GM18519 (cell line): ENCODE data around the gene FLAD1.

Experiments
- ATAC-seq: cut with Tn5 transposase; IDR thresholded peaks from one replicate; pipeline ENCODE4 v1.9.1; 2021; ENCODE audit warnings: mild to moderate bottlenecking, moderate library complexity; ENCODE audit not compliant: unreplicated experiment, low FRiP score

The FLAD1 gene

DNA sequence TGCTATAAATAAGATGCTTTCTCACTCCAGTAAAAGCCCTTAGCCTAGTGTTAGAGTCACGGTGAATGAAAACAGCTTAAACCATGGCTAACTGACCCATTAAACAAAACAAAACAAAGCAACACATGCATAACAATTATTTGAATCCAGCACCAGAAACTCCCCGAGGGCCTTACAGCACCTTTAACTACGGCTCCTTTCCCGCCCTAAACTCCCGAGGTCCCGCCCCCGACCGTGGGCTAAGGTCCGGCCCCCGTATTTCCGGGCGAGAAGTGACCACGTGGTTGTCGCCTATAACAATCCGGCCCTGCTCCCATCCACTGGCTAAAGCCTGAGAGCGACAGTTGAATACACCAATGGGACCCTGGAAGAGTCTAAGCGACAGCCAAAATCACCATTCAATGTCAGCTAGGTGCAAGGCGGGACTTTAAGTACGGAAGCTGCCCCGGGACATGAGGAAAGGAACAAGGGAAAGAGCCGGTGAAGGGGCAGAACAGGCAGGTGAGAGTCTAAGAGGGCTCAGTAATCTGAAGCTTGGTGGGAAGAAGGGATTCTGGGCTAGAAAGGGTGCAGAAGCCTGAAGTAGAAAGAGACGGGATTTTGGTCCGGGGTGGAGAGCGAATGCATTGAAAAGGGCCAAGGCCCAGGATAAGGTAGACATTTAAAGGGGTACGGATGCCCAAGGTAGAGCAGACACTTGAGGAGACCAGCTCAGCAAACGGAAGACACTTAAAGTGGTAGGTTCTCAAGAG is at the start of gene FLAD1:
FLAD1 (plus strand) TSS at position 448 of the 752 bp plus-strand sequence. CDS start 351 bp downstream, outside the sequence.
- peak; percentile 92 for ATAC-seq

- ATAC-seq = no peak
Observed at GRCh38 chr1:154934358-154934948, 48.7 kb upstream of the FLAD1 start.

- ATAC-seq = no peak
Observed at GRCh38 chr1:154935749-154936554, 47.2 kb upstream of the FLAD1 start.

- ATAC-seq = peak; percentile 47
Observed at GRCh38 chr1:154936555-154937084, 46.5 kb upstream of the FLAD1 start, which contains the start of gene PMVK. Gene PMVK (minus strand): TSS chr1:154936719. CDS start chr1:154936685, 34 bp downstream.

GRCh38 chr1:154937085-154937987 is 45.8 kb upstream of the FLAD1 start:
- ATAC-seq = peak; percentile 27

DNA sequence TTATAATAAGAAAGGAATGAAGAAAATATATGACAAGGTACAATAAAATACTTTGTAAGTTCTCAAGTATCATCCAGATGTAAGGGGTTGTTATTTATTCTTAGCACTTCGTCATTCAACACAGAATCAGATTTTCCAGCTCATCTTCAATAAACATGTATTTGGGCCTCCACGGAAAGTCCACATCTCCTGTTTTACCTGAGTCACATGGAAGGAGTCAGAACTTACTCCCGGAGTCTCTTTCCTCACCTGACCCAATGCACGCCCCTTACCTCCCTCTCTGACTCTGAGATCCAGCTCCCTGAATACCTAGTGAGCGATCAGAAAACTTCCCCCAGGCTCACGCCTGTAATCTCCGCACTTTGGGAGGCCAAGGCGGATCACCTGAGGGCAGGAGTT is 45.2 kb upstream of the FLAD1 start:
- ATAC-seq = no peak

DNA sequence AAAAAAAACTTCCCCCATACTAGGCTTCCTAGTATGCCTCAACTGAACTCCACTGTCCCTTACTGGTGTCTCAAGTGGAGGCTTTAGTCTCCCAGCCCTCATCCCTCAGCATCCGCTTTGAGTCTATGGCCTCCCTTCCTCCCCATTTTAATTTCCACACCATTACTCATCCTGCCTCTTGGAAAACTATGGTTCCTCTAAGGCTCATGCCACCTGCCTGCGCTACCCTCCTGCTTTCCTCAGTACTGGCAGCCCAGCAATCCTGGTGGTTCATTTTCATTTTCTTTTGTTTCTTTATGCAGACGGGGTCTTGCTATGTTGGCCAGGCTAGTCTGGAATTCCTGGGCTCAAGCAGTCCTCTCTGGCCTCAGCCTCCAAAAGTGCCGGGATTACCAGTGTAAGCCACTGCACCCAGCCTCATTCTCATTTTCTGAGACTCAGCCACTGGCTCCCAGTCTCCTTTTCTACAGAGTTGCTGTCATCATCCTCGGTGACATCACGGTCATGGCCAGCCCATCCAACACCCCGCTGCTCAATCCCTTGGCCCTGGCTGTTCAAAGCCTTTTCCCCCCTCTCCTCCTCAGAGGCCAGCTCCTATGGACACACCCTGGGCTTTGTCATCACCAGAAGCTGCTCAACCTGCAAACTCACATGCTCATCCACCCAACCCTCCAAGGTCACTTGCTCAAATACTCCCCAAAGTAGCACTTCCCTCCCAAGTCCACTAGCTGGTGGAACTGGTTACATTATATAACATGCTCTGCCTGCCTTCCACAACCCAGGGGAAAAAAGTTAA is 44.3 kb upstream of the FLAD1 start:
- no peak for ATAC-seq

DNA sequence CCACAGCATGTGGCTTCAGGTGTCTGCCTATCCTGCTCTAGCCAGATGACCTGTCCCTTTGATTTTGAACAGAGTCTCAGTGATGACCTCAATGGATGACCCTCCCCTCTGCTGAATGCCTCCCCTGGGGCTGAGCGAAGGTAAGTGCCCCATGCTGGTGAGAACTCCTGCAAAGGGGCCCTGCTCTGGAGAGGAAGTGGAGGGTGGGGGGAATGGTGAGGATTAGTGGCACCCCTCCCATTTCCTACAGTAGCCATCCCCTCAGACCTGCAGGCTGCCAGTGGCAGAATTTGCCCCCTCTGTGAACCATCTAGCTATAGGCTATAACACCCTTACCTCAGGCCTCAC is 43.0 kb upstream of the FLAD1 start:
- no peak for ATAC-seq

GRCh38 chr1:154940651-154941194 is 42.4 kb upstream of the FLAD1 start:
- no peak for ATAC-seq

DNA sequence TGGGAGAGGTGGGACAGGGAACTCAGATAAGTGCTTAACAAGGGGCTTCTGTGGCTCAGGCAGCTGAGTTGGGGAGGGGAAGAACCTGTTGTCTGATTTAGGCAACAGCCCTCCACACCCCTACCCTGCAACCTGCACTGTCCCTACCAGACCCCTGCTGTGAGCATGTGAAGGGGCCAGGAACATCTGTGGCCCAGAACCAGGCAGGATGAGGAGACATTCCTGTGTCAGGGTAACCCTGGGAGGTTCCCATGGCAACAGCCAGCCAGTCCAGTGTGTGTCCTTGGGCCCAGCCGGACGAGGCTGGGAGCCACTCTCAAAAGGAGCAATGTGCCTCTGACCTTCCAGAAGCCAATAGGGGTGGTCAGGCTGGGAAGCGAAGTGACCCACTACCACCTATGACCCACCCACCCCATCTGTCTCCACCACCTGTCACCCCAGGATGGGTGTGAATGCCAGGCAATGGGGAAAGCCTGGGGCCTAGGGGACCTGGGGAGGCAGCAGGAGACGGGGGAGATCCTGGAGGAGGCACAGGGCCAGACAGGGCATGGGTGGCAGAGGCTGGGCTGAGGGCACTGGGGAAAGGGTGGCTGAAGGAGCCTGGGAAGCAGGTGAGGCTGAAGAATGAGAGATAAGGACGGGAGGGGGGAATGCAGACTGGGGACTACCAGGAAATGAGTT is 41.7 kb upstream of the FLAD1 start:
- ATAC-seq = no peak

DNA sequence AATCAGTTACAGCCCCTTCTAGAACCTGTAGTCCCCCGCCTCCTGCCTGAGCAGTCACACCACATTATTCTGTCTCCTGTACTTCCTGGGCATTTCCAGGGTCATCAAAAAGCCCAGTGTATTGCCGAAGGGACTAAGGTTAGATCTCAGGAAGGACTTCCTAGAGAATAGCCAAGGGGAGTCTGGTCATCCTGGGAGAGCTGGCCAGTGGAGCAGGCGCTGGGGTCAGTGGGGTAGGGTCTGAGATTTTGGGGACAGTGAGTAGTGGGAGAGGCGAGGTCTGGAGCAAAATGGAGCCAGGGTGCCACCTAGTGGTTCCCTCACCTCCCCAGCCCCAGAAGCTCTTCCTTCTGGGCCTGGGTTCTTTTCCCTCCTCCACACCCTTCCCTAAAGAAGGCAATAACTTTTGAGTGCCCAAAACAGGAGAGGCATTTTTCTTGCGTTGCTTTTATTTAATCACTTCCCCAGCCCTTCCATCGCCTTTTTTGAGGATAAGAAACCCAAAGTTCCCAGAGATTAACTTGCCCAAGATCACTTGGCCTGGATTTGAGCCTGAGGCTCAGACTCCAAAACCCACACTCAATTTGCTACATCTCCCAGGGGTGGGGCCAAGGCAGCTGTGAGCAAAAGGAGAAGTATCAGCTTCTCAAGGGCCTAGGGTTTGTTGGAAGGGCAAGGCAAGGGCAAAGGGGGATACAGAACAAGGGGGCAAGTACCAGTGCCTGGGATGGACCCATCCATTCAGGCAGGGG is 39.3 kb upstream of the FLAD1 start:
- no peak for ATAC-seq

GRCh38 chr1:154944401-154945159 is 38.6 kb upstream of the FLAD1 start:
- no peak for ATAC-seq

GRCh38 chr1:154945160-154945961 is 37.8 kb upstream of the FLAD1 start:
- no peak for ATAC-seq

DNA sequence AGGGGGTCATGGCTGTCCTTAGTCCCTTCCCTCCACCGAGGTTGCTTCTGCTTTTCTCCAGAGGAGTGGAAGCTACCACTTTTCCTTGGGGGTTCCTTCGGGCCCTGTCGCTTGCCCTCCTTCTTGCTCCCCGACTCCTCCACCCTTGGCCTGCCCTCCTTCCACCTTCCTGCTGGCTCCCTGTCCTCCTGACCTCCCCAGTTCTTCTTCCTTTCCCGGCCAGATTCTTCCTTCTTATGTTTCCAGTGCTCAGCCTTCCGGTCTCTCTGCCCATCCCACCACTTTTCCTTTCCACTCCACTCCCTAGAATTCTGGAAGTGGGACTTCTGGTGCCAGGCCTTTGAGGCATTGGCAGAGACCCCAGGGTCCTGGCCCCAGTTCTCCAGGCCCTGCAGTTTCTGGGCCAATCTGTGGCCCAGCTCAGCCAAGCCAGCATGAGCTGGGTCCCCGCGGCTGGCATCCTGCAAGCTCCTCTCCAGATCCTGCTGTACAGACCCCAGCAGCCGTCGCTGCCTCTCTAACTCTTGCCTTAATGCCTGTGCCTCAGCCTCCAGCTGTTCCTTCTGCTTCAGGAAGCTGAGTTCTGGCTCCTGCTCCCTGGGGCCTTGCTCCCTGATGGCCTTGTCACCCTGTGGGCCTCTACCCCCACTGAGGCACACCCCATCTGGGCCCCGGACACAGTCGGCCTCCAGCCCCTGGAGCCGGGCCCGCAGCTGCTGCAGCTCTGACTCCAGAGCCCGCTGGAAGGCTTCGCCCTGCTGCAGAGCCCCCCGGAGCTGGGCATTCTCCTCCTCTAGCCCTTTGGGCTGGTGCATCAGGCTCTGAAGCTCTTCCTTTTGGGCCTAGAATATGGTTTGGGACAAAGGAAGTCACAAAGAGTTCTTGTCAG is 36.9 kb upstream of the FLAD1 start:
- ATAC-seq = no peak

DNA sequence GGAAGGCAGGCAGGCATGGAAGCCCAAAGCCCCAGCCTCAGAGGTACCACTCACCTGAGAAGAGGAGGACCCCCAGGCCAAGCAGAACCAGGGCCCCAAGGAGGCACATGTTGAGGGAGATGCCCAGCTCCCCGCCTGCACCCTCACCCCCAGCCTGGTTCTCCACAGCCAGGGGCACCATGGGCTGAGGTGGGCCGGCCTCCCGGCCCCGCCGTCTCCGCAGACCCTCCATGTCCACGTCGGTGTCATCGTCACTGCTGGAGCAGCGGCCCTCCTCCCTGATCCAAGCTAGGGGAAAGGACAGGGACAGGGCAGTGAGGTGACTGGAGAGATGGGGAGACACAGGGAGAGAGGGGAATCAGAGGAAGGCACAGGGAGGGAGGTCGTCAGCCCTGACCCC is 35.1 kb upstream of the FLAD1 start:
- ATAC-seq = no peak
